ENCODE data around the gene SOCS2.
"Not testable (repeated sequence)": the region's sequence is repeated elsewhere in the genome, so short reads cannot be mapped to it uniquely, and the experiment has no call there.

SOCS2 gene, protein sequence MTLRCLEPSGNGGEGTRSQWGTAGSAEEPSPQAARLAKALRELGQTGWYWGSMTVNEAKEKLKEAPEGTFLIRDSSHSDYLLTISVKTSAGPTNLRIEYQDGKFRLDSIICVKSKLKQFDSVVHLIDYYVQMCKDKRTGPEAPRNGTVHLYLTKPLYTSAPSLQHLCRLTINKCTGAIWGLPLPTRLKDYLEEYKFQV

DNA sequence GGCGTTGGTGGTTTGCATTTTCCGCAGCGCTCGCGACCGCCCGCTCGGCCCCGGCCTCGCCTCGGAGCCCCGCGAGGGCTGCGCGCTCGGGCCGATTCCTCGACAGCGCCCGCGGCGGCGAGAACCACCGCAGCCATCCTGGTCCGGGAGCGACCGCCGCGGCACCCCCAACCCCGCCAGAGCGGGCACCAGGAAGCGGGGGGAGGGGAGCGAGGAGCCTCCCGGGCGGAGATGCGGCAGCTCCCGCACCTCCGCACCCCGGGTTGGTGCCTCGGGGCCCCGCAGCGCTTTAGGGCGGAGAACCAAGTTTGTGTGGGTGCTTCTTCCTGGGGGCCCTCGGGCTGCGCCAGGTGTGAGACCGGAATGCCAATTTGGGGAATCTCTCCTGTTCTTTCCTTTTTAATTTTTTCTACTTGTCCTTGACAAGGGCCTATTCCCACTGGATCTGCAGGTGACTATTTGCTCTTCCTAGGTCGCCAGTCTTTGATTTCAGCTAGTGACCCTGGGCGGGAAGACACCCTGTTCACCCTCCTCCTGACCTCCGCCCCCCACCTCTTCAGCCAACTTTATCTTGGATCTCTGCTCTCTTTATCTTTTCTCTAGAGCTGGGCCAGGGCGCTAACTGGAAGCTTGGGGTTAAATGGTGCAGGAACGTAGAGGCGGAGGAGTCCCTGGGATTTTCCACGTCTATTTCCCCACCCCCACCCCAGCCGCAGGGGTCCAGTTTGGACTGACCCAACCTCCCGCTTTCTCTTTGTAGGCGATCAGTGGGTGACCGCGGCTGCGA lies at the start of gene SOCS2:
Gene SOCS2 (plus strand): TSS at position 751 of the 787 bp plus-strand sequence. CDS start 223 bp downstream, outside the sequence.
- no peak for DNase-seq (ENCODE audit: low read depth in 2 of 2)

DNA sequence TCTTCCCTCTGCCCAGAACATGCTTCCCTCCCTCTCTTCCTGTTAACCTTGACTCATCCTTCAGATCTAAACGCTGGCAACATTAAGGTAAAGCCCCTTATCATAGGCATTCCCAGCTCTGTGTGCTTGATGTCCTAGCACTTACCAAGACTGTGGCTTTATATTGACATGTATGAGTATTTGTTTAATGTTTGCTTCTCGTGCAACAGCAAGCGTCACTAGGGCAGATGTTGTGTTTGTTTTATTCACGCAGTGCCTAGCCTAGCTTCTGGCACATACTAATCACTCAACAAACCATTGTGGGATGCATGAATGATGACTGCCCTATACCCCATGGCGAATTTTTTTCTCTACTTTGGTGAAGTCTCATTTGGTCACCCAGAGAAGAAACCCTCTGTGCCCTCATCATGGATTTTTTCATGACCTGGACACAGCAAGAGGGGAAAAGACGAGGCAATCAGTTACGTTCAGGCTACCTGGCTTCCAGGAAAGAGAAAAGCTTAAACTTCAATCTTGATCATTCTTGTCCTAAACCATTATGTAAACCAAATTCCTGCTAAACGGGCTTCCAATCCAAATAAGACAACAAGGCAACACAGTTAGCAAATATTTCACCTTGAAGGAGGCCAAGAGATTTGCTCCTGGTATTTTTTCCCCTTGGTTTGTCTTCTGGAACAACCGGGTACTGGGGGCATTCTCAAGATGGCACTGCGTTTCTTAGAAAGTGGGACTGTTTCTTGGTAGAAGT lies 47.9 kb upstream of the SOCS2 start:
- DNase-seq (ENCODE audit: low read depth in 2 of 2): no peak

DNA sequence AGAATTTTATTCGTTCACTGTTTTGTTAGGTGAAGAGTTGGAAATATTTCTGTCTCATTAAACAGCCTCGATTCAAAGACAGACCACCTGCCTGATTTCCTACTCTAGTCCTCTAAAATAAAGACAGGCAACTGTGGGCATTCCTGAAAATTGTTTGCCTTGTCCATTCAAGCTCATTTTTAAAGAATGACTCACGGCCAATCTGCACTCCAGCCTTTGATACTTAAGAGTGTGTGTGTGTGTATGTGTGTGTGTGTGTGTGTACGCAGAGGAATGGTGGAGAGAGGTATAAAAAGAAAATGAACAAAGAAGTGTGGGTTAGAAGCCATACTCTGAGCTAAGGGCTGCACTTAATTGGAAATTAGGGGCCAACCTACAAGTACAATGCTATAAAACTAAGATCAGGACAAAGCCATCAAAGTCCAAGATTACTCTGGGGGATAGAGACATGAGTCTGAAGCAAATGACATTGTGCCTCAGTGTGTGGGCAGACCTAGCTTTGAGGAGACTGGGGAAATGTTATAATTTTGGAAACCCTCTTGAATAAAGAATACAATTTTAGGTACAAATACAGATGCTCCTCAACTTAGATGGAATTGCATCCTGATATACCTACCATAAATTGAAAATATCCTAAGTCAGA lies 45.6 kb upstream of the SOCS2 start:
- no peak for DNase-seq (ENCODE audit: low read depth in 2 of 2)

DNA sequence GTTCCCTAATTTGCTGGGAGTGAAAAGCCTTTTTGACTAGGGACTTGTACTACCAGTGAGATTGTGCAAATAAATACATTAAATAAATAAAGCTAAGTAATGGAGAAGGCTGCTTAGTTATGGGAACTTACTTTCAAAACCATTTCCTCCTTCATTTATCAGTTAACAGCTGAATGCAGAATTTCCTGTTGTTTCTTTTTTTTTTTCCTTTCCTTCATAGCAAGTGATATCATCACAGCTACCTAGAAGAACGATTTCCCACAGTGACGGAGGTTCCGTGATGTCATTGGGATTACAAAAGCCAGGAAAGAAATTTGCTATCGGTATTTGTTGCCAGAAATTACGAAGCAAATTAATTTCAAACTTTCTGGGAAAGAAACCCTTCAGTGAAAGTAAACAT lies 42.1 kb upstream of the SOCS2 start:
- DNase-seq (ENCODE audit: low read depth in 2 of 2): no peak

DNA sequence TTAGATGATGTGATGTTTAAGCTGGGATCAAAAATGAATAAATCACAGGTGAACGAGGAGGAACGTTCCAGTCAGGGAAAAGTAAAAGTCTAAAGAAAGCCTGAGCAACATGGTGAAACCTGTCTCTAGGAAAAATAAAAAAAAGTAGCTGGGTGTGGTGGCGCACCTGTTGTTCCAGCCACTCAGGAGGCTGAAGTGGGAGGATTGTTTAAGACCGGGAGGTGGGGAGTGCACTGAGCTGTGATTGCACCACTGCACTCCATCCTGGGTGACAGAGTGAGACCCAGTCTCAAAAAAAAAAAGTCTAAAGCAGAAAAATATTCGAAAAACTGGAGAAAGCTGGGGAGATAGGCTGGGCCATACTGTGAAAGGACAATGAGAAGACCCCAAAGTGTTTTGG lies 39.2 kb upstream of the SOCS2 start:
- no peak for DNase-seq (ENCODE audit: low read depth in 2 of 2)

DNA sequence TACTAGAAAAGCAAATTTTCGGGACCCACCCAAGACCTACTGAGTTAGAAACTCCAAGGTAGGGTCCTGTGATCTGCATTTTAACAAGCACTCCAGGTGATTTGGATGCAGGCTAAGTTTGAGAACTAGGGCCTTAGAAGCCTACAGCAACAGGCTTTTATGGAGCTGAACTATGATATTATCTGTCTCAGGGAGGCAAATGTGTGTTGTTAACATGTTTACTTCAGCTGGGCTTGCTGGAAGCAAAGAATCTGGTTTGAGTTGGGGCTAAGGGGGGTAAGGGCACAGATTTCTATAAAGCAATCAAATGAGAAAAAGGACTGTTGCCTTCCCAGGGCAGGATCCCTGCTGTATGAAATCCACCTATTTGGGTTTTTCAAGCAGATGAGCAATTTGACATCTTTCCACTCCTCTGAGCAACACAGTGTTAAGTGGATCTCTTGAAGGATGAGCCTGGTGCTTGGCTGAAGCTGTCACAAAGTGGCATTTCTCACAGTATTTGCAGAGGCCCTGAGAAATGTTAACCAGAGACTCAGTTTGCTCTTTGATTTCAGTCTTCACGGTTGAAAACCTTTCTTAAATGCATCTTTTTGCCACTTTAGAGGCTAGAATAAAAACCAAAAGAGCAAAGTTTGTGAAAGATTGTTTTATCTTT lies 36.2 kb upstream of the SOCS2 start:
- DNase-seq (ENCODE audit: low read depth in 2 of 2): no peak

DNA sequence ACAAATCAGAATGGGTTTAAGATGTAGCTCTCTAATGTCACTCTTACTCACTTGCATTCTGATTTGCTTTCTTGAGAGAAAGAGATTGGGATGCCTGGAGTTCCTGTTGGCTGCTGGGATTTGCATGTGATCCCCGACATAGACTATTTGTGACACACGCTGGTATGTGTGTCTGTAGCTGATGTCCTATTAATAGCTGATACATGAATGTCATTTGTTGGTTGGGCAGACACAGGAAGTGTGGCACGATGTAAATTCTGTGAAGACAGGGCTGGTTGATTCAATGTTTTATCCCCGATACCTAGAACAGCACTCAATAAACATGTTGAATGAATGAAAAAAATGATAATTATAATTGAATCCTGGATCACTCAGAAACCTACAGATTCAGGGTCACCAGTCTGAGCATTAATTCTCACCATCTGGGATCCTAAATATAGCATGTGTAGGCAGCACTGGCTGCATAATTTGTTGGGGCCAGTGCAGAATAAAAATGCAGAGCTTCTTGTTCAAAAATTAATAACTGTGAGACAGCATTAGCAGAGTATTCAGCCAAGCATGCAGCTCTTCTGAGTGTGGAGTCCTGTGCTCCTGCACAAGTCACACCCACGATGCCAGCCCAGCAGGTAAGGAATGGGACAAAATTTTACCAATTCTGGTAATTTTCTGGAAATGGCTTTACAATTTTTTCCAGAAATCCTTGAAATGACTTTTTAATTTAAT lies 35.5 kb upstream of the SOCS2 start:
- no peak for DNase-seq (ENCODE audit: low read depth in 2 of 2)

DNA sequence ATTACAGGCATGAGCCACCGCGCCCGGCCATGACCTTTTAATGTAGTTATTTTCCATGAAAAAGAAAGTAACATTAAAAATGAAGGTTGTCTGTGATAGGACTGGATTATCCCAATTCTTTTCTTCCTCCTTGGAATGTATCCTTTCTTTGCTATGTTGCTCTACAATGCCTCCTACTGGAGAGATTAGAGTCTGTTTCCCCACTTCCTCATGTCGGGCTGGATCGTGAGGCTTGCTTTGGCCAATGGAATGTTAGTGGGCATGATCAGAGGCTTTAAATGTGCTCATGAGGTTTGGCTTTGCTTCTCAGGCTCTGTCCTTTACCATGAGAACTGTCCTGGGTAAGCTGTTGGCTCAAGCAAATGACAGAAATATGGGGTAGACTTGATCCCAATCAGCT lies 34.7 kb upstream of the SOCS2 start:
- no peak for DNase-seq (ENCODE audit: low read depth in 2 of 2)

DNA sequence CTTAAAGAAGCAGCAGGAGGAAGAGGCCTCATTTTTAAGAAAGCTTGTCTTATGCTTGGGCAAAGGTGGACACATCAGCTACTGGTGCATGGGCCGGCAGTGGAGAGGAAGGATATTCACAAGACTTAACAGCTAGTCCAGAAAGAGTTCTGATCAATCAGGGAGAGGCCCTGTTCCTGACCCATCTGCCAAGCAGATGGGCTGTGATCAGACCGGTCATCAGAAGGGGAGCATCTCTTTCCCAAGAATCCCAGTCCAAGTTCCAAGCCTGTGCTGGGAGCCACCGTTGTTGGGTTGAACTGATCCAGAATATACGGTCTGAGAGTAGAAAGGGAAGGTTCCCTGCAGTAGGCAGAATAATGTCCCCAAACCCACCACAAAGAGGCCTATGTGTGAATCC lies 32.7 kb upstream of the SOCS2 start:
- DNase-seq (ENCODE audit: low read depth in 2 of 2): no peak

DNA sequence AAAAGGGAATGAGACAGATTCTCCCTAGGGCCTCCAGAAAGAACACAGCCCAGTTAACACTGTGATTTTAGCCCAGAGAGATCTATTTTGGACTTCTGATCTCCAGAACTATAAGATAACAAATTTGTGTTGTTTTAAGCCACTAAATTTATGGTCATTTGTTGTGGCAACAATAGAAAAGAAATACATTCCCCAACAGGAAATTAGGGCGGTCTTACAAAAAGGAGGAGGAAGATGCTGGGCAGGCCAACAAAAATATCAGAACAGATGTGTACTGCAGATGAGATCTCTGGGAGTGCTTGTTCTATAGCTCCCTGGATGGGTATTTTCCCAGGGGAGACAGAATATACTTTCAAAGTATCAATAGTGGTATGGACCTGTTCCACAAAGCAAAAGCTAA lies 32.0 kb upstream of the SOCS2 start:
- no peak for DNase-seq (ENCODE audit: low read depth in 2 of 2)

DNA sequence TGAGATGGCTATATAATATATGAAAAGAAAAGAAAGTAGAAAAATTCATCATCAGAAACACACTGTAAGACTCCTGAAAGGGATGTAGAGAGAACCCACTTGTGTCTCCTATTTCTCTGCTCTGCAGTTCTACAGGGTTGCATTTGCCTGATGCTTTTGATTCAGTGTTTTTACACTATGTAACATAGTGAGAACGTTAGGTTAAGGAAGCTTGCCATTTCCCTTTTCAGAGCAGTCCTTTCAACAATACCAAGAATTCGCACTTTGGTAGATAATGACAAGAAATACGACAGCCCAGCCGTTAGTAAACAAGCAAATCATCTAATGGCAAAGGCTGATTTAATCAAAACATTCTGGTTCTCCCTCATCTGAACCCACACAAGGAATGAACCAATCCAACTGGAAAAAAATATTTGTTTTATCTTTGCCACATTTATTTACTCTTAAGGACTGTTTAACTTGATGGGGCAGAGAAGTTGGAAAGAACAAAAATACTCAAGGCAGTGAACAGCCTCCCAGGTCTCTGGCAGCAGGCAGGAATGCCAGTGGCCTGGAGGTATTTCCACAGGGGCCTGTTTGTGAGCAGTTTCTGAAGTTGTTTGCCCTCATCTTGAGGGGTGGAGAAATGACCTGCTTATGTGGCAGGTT lies 30.8 kb upstream of the SOCS2 start:
- DNase-seq (ENCODE audit: low read depth in 2 of 2): no peak

DNA sequence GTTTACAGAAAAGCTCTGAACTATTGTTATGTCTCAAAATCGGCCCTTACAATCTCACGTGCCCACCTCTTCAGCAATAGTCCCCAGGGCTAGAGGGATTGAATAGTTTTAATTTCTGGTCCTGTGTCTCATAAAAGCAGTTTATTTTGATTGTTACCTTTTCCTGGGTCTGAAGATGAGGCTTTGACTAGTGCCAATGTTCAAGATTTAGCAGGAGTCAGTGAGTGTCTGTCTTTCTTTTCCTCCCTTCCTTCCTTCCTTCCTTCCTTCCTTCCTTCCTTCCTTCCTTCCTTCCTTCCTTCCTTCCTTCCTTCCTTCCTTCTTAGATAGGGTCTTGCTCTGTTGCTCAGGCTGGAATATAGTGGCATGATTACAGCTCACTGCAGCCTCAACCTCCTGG lies 24.7 kb upstream of the SOCS2 start:
- no peak for DNase-seq (ENCODE audit: low read depth in 2 of 2)

DNA sequence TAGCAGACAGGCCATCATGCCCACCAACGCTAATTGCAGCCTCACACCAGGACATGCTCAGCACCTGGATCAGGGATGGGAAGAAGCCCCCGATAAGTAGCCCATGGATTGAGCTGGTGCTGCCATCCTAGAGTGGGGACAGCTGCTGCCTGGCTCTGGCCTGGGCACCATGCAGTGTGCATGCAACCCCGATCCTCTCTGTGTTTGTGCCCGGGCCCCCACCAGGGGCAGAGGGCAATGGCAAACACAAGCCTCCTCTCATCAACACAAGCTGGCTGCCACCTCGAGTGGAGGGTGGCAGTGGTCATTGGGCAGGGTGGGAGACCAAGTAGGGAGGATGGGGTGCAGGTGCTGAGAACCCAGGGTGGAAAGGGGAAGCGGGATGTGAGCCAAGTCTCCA lies 23.3 kb upstream of the SOCS2 start:
- no peak for DNase-seq (ENCODE audit: low read depth in 2 of 2)

DNA sequence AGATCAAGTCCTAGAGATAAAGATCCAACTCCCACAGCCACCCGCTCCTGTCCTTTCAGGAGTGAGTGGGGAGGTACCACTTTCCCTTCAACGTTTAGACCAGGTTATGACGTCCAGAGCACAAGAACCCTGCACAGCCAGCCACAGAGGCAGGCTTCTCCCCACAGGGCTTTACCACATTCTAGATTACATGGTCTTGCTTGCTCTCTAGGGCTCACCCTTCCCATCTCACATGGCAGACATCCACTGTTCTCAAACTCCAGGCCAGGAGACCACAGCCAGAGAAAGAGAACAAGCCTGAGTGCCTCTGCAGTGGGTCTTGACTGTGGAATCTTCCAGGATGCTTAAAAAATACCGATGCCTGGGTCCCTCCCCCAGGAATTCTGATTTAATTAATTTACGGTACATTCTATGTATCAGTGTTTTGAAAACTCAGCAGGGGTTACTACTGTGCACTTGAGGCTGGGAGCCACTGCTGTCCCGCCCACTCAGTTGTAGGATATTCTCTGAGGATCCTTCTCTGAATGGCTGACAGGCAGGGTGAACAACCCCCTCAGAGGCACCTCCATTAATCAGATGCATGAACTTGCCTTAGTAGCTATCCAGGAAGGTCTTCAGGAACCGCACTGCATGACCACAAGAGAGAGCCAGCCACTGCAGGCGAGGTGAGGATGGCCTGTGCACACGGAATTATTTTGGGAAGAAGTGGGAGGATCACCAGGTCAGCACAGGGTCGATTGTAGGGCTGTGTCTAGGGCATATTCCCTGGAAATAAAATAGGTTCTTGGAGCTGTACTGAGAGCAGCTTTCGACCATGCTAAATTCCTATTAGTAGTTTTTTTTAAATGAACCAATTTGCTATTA lies 21.5 kb upstream of the SOCS2 start:
- no peak for DNase-seq (ENCODE audit: low read depth in 2 of 2)

DNA sequence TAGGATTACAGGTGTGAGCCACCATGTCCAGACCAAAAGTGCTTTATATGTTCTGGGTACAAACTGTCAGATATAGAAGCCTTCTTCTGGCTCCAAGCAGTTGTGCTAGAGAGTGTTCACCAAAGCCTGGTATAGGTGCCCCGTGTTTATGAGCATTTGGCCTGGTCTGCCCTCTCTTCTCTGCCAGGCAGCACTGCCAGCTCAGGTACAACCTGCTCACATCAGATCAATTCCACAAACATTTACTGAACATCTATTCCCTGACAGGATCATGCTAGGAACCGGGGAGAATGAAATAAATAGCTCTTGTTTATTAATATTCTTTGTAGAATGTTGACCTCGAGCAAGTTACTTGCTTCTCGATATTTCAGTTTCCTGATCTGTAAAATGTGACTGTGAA lies 20.0 kb upstream of the SOCS2 start:
- no peak for DNase-seq (ENCODE audit: low read depth in 2 of 2)

DNA sequence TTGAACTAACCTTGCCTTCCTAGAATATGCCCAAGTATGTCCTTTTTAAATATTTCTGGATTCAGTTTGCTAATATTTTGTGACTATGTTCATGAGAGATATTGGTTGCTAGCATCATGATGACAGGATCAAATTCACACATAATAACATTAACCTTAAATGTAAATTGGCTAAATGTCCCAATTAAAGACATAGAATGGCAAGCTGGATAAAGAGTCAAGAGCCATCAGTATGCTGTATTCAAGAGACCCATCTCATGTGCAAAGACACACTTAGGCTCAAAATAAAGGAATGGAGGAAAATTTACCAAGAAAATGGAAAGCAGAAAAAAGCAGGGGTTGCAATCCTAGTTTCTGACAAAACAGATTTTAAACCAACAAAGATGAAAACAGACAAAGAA lies 14.6 kb upstream of the SOCS2 start:
- DNase-seq (ENCODE audit: low read depth in 2 of 2): not testable (repeated sequence)

DNA sequence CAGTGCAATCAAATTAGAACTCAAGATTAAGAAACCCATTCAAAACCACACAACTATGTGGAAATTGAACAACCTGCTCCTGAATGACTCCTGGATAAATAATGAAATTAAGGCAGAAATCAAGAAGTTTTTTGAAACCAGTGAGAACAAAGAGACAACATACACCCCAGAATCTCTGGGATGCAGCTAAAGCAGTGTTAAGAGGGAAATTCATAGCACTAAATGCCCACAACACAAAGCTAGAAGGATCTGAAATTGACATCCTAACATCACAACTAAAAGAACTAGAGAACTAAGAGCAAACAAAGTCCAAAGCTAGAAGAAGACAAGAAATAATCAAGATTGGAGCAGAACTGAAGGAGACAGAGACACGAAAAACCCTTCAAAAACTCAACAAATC lies 13.8 kb upstream of the SOCS2 start:
- not testable (repeated sequence) for DNase-seq (ENCODE audit: low read depth in 2 of 2)

DNA sequence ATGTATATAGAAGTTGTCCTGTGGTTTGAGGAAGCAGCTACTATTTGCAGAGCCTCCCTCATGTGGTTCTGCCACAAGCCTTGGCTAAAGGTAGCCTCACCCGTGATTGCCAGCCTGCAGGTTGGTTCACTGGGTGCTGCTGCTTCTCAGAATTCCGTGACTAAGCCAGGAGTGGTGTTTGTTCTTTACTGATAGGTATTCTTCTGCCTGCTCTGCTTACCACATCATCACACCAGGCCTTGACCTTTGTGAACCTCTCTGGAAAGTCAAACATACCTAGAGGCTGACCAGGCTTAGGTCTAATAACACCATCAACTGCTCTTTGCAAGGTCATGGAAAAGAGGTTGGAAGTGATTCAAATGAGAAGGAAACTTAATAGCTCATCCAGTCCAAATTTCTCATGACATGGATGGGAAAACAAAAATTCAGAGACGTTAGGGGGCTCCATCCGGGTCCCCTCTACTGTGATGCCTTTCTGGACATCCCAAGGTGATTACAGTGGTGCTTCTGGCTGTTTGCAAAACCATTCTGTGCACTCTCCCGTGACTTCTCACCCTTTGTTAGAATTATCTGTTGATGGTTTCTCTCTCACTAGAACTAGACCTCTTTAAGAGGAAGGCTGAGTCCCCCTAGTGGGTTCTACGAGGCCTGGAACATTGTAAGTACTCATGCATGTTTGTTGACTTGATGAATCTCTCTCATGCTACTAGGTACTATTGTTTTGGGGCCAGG lies 8.5 kb upstream of the SOCS2 start:
- DNase-seq (ENCODE audit: low read depth in 2 of 2): no peak

DNA sequence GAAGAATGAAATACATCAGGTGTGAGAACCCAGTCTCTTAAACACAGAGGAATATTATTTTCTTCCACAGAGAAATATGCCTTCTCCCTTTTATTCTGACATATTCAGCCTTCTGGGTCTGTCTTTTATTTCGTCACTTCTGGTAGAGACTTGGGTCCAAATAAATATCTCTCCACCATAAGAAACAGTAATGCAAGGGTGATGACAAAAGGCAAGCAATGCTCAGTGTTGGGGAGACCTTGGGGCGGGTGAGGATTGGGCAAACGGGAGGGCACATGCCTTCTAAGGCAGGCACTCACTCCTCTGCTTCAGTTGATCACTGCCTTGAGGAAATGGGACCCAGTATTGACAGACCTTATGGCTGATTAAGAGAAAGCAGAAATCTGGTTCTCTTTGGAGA lies 6.7 kb upstream of the SOCS2 start:
- no peak for DNase-seq (ENCODE audit: low read depth in 2 of 2)
